HG03095 (cell line): Measurements from ENCODE around the gene HES6.

Experiments
- ATAC-seq: cut with Tn5 transposase; IDR thresholded peaks from one replicate; pipeline ENCODE4 v1.9.1; 2021; ENCODE audit warnings: moderate library complexity; ENCODE audit not compliant: unreplicated experiment

Gene HES6, protein sequence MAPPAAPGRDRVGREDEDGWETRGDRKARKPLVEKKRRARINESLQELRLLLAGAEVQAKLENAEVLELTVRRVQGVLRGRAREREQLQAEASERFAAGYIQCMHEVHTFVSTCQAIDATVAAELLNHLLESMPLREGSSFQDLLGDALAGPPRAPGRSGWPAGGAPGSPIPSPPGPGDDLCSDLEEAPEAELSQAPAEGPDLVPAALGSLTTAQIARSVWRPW

DNA sequence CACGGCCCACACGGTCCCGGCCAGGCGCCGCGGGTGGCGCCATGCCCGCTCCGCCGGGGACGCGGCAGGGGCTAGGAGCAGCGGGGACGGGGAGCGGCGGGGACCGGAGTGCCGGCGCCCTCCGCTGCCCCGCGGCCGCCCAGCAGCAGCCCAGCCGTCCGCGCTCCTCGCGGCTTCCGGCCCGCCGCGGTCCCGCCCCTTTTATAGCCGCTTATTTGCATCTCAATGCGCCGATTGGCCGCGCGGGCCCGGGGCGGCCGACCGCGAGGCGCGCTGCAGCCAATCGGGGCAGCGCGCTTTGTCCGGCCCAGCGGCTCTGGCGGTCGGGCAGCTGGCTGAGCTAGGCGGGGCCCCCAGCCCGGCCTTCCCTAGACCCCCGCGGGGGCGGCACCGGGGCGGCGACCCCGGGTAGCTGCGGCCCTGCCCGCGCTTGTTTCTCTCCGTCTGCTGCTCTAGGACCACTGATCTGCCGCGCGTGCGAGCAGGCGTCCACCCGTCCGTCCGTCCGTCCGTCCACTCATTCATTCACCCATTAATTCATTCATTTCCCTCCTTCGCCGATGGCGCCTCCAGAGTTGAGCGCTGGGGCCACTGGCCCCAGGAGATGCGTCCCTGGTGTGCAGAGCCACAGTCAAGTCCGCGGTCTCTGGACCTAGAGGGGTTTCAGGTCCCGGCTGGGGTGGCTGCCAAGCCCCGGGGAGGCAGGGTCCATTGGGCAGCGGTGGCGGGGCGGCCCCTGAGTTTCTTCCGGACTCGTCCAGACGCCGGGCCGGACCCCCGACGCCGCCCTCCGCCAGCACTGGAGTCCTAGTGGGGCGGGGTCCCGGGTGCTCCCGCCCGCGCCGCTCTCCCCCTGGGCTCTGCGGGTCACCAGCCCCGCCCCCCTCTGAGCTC is at the start of gene HES6:
HES6 (minus strand) TSS at position 176 of the 894 bp plus-strand sequence; CDS start at position 43, 133 bp downstream.
- ATAC-seq = peak; percentile 86

DNA sequence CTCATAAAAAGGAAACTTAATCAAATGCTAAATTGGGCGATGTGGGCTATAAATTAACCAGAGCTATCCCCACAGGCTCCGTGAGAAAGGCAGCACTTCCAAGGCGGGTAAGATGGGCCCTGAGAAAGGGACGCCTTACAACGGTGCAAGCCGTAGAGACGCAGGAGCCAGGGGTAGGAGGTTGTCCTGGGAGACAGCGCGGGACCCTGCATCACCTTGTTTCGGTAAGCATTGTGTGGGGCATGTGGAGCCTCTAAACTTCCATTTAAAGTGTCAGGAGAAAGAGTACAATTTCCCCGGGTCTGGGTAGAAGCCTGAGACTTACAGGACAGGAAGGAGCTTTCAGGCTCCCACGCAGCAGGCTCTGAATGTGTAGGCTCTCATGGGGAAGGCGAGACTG is 49.7 kb upstream of the HES6 start:
- ATAC-seq = no peak

DNA sequence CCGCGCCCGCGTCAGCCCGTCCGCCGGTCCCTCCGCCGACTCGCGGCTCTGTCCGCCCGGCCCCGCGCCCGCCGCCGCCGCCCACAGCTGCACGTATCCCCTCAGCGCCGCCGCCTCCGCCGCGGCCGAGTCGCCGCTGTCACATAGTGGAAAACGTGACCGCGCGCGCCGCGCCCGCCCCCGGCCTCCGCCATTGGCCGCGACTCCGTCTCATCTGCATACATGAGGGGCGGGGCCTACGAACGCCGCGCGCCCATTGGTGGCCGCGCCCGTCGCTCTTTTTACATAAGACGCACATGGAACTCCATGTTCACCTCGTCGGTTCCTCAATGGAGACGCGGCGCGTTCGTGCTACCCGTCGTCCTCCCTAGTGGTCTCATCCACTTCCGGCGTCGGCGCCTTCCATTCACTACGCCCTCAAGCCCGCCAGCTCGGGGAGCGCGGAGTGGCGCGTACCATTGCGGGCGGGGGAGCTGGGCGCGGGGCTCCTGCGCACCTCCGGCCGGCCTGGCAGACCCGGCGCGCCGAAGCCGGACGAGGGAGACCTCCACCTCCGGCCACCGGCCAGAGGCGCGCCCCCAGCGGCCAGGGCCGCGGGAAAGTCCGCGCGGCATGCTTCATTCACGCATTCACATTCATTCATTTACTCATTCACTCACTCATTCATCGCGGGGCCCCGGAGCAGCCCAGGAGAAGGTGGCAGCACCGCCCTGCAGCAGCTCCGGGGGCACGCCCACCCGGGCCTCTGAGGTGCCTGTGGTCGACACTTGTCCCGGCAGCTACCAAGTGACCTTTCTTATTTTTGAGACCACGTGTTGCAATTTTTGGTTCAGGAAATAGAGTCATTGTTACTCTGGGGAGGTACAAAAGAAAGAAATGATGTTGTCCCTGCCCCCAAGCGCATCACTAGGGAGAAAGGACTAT is 49.1 kb upstream of the HES6 start:
- ATAC-seq = peak; percentile 88

DNA sequence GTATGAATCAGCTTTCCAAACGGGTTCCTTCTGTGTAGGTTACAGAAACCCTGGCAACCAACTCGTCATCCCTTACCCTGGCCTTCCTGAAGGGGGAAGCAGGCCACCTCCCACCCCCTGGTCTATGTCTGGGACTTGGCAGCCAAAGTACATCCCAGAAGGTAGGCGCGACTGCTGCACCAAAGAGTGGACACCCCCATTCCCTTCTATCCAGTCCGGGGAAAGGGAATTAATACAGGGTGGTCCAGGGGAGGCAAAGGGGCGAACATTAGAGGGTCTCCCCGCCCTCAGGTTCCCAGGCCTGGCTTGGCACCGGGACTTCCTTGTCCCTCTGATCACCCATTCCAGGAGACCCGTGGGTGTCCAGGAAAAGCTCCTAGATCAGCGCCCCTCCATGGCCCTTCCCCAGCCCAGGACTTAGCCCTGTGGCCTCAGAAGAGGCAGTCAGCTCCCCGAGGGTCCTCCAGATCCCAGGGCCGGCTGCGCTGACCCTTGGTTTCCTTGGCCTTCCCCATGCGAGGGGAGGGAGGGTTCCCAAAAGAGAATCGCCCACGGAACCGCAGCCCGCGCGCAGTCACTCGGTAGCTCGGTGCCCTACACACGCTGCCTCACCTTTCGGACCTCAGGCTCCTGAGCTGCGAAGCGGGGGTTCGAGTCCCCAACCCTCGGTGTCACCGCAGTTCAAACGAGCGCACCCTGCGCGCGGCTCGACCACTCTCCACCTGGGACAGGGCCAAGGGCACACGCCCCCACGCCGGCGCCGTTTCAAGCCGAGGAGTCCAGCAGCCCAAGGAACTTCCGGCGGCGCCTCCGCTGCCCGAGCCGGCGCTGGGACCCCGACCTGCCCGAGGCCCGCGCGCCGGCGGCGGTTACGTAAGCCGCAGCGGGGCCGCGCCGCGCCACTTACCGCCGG is 48.2 kb upstream of the HES6 start, which contains the start of gene PER2:
PER2 (minus strand) TSS at position 874 of the 913 bp plus-strand sequence. CDS start 10,674 bp downstream, outside the sequence.
- peak; percentile 35 for ATAC-seq

DNA sequence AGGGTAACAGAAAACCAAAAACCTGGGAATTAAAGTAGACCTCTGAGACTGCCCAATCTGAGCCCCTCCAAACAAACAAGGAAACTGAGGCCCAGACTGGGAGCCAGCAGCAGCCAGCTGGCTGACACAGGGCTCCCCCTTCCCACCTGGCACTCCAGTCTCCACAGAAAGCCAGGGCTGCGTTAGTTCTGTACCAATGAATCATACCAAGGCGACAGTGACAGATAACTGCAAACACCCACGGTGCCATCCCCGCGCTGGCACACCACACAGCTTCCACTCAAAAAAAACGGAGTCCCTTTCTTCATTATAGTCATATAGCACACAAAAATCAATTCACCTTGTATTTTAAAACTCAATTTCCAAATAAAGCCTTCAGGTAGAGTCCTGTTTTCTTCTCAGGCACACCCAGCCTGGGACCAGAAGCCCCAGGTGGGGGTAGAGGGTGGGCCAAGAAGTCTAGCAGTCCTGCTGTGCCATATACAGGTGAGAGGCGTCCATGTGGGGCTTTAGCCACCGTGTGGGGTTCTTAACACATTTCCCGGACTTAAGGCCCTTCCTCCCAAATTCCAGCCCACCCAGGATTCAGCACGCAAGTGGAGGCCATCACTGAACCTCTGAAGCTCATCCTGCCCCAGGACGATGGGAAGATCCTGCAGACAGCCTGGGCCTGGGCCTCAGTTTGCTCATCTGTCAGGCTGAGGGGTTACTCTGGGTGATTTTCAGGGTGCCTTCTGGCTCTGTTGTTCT is 47.3 kb upstream of the HES6 start:
- no peak for ATAC-seq

DNA sequence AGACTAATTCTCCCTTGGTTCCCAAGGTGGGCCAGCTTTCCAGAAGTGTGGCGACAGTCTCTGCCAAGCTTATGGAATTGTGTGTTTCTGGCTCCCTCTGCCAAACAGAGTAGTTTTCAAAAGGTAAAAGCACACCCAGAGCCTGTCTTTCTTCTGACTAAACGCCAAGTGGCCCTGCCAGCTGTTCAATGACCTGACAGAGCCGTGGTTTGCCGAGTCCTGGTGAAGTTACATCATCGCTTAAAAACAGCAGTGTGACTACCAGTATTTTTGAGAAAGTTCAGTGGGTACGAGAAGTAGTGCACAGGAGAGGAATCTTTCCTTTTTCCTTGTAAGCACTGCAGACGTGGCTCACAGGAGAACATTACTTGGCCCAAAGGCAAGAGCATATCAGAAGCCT is 46.7 kb upstream of the HES6 start:
- no peak for ATAC-seq

DNA sequence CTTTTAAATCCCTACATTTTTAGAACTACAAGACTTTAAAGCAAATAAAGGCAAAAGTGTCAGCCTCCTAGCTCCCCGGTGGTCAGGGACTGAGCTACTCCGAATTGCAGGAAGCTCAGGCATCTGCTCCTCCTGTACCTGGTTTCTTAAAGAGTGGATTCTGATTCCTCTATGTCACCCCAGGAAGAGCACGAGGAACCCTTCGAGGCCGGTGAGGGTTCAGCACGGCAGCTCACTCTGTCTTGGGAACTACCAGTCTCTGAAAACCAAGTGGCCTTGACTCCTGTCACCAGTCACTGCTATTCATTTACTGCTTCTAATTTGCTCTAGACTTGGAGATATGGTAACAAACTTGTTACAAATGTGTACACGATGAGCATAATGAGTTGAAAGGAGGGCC is 46.3 kb upstream of the HES6 start:
- ATAC-seq = no peak

DNA sequence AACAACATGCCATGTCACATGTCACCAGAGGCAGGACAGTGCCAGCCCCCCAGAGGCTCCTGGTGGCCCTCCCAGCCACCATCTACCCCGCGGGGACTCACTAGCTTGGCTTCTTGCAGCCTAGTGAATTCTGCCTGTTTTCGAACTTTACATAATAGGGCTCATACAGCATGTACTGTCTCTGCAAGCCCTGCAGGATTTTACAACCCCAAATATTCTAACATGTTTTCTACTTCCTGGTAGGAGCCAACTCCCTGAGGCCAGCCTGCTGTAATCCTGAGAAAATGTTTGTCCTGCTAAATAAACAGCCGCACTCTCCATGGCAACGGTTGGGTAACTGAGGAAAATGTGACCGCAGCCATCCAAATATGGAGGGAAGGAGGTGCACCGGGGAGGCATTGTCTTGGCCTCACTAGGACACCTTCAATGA is 45.8 kb upstream of the HES6 start:
- no peak for ATAC-seq

DNA sequence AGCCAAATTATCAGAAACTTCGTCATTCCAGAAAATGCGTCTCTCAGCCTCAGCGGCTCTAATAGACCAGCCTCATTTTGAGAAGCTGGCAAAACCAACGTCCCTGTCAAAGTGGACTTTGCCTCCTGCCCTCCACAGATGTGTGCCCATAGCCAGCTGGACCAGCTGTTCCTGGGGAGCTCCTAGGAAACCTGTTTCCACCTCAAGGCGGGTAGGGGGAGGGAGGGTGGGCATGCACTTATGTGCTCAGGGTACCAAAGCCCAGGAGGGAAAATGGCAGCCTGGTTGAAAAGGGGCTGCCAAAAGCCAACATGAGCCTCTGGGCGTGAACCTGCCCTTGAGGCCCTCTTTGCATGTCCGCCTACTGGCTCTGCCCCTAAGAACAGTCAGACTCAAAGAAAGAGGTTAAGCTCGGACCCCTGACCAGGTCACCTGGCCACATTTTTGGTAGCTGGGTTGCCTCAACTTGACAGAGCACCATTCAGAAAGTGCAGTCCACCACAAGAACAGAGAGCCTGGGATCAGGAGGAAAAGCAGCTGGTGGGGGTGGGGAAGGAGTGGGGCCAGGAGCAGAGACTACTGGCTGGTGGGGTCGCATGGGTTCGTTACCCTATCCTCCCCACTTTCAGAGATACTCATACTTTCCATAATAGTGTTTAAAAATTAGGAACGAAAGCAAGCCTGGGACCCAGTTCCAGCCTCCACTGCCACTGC is 45.1 kb upstream of the HES6 start:
- ATAC-seq = no peak

DNA sequence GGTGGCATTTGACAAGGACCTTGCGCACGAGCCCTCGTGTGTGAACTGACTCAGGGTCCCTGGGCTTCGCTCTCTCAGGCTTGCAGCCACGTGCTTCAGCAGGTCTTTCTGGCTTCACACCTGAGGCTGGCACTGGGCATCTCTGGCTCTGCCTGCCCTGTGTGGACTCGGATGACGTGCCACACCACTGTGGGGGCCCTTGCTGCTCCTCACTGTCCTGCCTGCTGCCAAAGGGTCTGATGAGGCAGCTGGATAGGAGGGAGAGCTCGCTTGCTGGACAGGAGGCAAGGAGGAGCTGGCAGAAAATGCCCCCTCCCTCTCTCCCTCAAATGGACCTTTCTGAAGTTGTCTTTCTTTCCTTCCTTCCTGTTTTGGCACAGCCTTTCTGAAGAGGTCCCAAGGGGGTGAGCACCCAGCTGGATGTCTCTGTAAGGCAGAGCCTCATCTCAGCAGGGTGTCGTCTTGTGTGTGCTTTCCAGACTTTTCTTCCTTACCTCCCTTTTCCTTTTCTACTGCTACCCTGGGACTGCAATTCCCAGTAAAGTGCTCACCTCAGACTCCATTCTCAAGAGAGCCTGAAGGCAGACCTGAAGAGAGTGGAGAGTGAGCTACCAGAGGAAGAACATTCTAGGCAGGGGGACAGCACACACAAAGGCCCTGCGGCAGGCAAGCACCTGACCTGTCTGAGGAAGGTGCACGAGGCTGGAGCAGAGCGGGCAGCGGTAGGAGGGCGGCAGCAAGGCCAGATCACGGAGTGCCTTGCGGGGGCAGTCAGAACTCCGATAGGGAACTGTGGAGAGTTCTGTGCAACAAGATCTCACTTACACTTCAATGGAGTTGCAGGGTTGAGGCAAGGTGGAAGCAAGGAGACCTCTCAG is 43.3 kb upstream of the HES6 start:
- no peak for ATAC-seq

DNA sequence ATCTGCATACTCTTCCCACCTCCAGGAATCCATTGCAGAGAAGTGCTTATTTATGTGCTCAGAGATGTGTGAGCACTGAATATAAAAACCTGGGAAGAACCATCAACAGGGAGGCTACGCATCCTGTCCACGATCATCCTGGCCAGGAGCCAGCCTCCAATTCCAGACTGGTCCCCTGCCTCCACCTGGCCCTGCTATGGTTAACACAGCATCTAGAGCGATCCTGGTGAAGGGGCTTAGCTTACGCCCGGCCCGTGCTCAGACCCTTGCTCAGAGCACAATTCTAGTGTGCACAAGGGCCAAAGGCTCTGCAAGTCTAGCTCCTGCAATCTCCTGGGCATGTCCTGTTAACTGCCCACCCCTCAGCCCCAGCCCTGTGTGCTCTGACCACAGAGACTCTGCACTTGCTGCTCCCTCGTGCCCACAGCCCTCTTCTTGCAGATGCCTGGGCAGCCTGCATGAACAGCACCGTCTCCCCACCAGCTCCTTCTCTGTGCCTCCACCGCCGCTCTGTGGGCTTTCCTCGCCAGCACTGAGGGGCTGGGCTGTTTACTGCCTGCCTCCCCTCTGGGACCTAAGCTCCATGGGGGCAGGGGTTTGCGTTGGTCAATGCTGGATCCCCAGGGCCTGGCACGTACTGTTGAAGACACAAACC is 42.1 kb upstream of the HES6 start:
- ATAC-seq = no peak

DNA sequence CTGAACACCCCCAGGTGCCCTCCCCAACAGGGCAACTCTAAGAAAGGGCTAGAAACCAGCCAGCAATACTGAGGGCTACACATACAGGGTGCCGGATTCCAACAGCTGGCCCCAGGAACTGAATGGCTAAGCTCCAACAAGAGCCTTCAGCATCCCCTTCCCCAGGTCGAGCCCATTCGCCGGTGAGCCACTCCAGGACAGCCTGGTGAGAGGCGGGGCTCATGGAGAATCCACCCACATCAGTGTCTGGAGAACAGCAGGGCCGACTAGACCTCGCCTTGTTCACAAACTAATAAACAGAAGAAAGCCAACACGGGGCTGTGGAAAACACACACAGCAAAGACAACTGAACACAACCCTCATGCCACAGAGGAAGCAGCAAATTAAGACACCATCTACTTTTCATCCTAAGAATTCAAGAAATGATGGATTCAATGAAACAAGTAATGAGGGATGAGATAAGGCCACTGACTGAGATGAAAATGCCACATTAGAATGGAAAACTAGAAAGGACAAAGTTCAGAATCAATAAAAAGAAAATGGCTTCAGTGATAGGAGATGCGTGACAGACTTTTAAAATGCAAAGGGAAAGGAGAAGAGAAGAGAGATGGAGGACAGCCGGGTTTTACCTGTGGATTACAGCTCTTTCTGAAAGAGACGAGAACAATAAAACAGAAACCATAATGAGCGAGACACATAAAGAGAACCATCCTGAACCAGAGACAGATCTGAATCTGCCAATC is 40.4 kb upstream of the HES6 start:
- no peak for ATAC-seq

DNA sequence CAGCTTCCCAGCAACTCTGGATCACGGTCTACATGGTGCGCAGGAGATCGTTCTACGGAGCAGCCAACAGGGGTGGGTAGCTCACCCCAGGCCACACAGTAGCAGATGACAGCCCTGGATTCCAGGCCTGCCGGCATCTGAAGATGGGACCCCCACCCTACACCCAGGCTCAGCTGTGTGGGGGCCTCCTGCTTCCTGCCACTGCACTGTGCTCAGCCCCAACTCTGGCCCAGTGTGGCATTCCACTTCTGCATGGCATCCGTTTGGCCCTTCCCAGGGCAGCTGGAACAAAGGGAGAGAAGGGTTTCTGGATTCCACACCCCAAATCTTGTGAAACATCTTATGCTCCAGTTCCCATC is 39.5 kb upstream of the HES6 start:
- ATAC-seq = no peak

DNA sequence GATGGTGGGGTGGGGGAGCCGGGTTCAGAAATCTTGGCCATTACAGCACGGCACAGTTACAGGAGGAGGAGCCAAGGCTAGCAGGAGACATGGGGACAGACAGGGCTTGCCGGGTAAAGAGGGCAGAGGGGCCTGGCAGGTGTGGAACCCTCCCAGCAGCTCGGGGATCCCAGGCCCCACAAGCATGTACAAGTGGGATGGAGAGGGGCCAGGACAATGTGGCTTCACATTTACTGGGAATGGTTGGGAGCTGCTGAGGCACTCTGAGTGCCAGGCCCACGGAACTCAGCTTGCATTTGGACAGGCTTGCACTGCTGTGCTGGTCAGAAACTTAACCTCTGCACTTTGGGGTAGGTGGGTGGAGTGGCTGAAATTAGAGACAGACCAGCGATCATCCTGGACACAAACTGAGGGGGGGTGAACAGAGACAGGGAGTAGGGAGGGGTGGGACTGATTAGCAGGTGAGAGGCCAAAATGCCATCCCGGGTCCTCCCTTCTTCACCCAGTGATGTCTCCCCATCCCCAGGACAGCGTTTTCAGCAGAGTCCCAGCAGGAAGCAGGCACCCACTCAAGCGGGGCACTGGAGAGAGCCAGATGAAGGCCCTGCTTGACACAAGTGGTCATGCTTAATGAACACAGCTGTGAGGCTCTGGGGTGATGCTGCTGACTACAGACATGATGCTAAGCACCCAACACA is 38.9 kb upstream of the HES6 start:
- no peak for ATAC-seq

DNA sequence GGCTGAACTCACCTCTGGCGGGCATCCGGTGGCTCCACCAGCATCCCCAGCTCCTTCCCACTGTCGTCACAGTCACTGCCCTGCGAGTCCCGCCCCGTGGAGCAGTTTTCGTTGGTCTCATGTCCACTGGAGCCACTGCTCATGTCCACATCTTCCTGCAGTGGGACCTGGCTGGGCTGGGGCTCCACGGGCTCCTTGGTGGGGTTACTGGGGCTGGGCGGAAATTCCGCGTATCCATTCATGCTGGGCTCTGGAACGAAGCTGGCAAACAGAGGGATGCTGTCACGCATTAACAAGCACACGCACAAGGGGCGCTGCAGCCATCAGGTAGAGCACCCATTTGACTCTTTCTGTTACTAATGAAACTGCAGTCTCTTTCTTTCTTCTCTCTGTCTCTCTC is 37.9 kb upstream of the HES6 start:
- ATAC-seq = no peak
